ENCODE measurements around the gene LARGE1.

The LARGE1 gene

DNA sequence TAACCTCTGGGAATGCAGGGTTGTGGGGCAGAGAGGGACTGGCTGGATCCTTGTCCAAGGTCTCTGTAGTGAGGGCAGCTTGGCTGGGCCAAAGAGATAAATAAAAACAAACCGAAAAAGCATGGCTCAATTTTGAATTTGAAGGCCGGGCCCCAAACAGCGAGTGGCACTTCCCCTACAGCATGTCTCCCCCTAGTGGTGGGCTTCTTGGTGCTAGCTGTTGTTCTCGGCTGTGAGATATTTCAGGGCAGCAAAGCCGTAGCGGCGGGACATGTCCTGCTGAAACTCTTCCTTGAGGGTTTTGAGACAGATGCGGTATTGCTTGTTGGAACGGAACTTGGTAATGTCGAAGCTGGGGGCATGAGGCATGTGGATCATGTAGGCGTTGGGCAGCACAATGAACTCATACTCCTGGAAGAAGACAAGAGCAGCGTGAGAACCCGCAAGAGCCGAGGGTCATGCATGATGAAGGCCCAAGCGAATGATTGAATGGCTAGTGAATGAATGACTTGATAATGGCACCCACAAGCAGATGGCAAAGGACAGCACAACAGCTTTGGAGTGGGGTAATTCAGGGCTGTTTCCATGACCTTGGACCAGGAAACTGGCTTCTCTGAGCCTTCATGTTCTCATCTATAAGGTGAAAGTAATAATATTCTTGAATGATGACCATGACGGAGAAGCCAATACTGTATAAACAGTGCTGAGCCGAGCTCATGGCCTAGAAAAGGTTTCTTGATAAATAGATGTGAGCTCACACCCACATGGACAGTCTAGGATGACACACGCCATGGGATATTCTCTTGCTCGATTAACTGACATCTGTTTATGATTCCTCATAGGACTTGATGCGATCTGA lies 645.8 kb downstream of the LARGE1 start:
- no peak for DNase-seq

DNA sequence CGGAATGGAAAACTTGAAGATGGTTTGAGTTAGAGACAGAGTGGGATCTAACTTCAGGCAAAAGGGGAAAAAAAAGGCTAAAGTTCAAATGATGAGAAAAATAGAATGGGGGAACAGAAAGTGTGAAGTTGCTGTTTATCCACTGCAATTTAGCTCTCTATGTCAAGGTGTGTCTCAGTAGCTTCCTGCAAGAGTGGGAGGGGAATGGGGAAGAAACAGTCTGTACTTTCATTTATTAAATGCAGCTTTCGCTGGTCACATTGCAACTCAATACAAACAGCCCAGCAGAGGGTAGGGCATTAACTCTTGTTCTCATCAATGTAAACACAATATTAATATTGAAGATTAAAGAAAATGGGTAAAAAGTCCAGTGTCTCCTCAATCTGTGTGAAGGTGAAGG lies 647.4 kb downstream of the LARGE1 start:
- no peak for DNase-seq

DNA sequence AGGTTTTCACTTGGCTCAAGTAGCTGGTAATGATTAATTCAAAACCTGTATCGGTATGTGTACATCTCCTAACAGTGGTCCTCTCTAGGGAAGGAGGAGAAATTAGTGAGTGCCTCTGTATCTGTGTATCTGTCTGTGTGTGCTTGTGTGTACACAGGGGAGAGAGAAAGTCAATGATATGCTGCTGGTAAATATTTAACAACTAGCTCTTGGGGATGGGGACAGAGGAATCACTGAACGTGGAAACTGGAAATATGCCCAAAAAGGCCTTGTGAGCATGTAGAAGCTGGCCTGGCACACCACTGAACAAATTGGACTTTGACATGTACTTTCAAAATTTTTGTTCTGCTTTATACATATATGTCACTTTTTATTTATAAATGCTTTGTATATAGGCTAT lies 648.1 kb downstream of the LARGE1 start:
- no peak for DNase-seq

DNA sequence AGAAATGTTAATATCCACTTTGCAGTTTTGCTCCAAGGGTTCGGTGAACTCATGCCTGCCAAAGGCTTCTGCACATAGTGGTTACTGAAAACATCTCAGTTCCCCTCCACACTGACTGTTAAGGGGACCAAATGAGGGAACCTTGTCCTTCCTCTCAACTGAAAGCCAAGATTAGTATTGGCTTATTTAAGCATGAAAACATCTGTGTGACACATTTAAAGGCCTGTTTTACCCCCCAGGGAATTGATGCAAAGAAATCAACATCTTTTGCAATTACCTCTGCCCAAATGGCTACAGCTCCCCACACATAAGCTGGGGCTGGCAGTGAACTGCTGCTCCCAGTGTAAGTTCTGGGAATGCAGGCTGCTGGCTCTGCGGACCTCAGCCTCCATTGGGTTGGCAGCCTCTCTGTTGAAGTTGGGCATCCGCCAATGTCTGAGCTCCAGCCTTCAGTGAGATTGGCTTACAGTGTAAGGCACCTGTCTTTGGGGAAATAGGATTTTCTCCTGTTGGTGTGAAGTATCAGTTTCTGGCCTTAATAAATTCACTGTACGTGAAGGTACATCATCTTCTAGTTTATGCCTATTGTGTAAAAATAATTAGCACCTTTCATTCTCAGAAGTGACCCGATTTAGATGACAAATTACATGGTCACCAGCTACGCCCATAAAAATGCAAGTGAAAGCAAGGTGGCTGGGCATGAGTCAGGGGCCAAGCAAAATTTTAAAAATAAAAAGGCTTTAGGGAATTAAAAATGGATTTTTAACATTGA lies 648.7 kb downstream of the LARGE1 start:
- DNase-seq, result no peak

DNA sequence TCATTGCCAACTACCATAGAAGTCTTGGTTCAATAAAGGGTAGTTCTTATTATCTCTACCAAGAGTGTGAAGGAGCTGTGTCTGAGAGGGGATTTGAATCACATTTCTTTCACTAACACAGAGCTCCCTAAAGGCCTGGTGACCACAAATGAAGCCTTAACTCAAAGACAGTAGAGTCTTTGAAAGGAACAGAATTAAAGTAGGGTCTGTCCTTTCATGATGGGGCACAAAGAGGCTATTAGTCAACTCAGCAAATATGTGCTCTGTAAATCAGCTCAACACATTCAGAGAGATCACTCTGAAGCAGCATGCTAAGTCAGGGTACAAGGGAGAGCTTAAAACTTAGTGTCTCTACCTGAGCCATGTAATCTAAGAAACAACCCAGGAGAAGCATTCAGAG lies 649.7 kb downstream of the LARGE1 start:
- DNase-seq, result no peak

DNA sequence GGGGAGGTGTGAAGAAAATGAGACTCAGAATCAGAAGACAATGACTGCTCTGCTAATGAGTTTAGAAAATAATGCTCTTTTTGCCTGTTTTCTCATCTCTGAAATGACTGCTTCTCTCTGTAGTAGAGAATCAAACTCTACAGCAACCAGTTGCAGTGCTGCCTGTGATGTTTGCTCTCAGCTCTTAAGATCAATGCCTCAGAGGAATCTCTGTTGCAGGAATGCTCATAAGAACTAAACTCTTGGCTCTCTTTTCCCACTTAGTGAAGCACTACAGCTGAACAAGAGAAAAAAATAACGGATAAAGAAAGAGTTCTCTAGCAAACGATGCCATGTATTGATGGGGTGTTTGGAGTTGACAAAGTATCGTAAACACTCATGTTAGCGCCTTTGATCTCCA lies 658.6 kb downstream of the LARGE1 start:
- no peak for DNase-seq

DNA sequence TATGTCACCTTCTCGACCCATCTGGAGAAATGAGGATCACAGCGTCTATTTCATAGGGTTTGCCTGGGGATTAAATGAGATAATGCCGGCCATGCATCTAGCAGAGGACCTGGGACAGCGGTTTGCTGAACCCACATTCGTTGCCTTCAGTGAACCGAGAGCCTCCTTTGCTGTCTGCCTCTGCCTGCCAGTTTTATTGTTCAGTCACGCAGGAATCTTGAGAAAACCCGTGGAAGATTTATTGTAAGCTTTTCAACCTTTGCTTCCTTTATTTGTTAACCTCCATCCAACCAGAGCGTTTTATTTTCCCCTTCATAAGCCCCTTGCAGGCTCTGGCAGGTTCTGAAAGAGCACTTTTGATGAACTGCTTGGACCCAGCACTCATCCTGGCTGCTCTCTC lies 659.8 kb downstream of the LARGE1 start:
- no peak for DNase-seq

DNA sequence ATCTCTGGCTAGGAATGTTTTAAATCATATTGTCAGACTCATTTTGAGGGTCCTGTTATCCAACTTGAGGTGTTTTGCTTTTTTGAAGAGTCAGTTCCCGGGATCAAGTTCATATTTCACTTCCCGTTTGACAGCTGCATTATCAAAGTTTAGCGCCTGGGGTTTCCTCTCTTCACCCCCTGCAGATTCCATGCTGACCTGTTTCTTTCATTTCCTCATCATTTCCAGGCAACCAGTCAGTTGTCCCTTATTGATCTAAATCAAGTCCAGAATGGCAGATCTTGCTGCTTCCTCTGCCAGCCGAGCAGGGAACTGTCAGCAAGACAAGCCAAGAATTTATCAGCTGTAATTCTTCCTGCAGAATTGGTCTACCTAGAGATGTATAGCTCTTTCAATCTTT lies 664.5 kb downstream of the LARGE1 start:
- DNase-seq, result no peak

DNA sequence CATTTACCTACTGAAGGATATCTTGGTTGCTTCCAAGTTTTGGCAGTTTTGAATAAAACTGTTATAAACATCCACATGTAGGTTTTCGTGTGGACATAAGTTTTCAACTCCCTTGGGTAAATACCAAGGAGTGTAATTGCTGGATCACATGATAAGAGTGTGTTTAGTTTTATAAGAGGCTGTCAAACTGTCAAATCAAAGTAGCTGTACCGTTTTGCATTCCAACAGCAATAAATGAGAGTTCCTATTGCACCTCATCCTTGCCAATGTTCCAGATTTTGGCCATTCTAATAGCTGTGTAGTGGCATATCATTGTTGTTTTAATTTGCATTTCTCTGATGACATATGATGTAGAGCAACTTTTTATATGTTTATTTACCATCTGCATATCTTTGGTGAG lies 671.3 kb downstream of the LARGE1 start:
- no peak for DNase-seq

DNA sequence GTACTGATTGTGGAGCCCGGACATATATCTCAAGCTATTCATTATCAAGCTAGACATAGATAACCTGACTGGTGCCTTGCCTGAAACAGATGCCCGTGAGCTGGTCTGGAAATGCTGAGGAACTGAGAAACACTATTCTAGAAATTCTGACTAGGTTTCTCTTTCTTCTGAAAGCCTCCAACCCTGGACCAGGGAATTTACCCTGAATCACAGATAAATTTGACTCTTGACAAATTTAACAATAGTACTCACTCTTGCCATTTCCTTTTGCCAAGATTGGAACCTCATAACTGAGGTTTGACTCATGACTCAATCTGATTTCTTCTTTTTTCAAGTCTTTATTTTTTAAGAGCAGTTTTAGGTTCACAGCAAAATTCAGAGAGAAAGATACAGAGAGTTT lies 672.5 kb downstream of the LARGE1 start:
- no peak for DNase-seq

DNA sequence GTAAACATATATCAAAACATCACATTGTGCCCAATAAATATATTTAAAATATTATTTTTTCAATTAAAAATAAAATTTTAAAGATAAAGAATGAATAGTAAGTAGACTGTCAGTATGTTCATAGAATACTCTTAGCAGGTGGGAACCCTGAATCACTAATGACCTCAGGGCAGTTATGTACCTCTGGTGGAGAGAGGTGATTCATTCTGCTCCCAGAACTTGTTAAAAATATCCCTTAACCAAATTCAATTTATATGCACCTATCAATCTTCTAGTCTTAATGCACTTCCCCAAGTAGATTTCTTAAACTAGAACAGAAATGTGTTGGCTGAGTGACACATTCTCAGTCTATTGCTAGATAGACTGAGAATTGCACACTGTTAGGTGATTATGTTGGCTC lies 678.2 kb downstream of the LARGE1 start:
- DNase-seq, result no peak

DNA sequence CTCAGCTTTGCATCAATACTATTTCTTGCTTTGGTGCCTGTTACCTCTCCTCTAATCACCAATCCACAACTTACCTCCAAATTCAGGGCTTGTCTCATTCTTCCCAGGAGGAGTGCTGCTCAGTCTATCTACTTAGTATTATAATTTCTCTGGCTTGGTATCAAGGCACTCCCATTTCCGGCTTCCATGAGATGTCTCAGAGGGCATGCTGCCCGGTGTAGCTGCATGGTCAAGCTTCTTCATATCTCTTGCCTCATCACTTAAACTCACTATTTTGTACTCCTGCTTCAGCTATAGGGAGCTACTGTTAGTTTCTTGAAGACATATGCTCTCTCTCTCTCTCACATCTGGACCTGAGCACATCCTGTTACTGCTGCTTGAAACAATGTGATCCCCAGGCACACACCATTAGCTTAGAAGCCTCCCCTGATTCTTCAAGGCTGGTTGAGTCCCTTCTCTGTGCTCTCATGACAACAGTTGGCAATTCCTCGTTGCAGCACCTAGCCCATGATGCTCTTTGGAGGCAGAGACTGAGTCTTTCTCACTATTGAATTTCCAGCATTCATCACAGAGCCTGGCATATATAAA lies 679.3 kb downstream of the LARGE1 start:
- no peak for DNase-seq

DNA sequence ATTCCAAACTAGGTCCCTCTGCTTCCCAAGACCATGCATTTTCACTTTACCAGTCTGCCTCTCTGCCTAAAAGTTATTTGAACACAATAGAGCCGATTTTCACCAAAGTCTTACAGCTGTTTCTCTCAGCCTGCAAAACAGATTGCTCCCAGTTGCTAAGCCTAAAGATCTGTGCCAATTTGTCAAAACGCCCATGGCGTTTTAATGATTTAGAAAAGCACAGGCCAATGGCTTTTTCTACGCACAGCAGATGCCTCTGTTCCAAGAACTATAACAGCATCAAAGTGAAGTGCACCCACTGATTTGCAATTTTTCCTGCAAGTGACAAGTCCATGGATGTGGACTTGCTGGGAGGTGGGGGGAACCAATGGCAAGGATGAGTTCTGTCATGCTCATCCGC lies 688.2 kb downstream of the LARGE1 start:
- no peak for DNase-seq

DNA sequence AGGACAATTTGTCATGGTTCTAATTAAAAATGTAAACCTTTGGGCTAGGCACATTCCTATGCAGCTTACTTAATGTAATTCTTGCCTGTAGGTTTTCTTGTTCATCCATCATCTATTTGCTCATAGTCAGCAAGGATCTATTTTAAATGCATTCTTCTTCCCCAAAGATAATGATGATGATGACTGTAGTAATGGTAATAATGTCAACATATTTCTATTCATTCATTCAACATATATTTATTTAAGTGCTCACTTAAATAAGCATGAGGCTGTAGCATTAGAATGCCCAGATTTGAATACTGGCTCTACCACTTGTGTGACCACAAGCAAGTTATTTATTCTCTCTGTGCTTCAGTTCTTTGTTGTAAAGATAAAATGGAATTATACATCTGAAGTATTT lies 692.5 kb downstream of the LARGE1 start:
- no peak for DNase-seq

DNA sequence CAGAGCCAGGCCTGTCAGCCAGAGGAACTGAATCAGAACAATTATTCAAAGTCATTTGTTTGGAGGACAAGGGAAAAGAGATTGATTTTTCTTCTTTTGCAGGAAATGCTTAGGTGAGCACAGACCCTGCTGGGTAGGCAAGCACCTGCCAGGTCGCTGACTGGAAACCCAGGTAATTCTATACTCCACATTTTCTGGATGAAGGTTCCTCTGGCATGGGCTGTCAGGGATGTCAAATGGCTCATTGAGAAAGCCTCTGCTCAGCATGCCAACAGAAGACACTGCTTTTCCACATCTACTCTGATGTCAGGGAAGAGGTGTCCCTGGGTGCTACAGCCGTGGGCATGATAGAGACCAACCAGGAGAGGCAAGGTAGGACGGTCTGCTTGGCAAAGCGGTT lies 695.4 kb downstream of the LARGE1 start:
- no peak for DNase-seq

Measured in NCI-H1436 (cell line).